ENCODE data around the gene MED13. TPM values are rescaled to one million over a fixed set of nuclear protein-coding genes. Genes with fewer than 3 reads are reported as not detected.

The MED13 gene
- total RNA-seq, 4 donors from 2014 or later: 34.5 to 64.9 (median 52.0) TPM

DNA sequence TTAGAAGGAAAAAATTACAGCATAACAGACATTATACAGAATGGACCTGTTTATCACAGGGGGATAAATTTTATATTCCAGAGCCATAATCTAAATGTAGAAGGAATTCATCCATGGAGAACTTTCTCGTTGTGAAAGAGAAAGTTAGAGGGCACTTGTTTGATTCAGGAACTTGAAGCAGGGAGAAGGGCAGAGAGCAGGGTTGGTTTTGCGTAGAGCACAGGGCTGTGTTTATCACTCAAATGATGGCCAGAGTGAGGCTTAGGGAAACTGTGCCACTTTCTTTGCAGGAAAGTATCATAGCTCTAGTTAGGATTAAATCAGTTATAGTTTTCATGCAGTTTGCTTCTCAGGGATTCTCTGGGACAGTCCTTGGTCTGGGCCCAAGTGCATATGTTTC lies 29.1 kb upstream of the MED13 start:
- H3K4me1 ChIP-seq: peaks cover 0 to 6% (median 0%) of the 10 kb centered on the region in 3 donors
- no peaks in the 10 kb centered on the region for H3K27me3 ChIP-seq
- 5 to 50% methylated on average over 2 of the region's 2 CpGs for WGBS, 2 donors (ENCODE audit: low coverage in 1 of 2)
- no peak for ATAC-seq
- no peak overlapping the region for H3K4me3 ChIP-seq
- TF ChIP-seq POLR2AphosphoS5 (IDR thresholded peaks at IDR 0.05) (no peak), POLR2A (IDR thresholded peaks at IDR 0.05) (no peak), CTCF (IDR thresholded peaks at IDR 0.05) (no peak), EP300 (IDR thresholded peaks at IDR 0.05) (no peak)
- H3K36me3 ChIP-seq: no peaks in the 10 kb centered on the region
- no peak overlapping the region for H3K27ac ChIP-seq
- H3K9me3 ChIP-seq: no peaks in the 10 kb centered on the region

DNA sequence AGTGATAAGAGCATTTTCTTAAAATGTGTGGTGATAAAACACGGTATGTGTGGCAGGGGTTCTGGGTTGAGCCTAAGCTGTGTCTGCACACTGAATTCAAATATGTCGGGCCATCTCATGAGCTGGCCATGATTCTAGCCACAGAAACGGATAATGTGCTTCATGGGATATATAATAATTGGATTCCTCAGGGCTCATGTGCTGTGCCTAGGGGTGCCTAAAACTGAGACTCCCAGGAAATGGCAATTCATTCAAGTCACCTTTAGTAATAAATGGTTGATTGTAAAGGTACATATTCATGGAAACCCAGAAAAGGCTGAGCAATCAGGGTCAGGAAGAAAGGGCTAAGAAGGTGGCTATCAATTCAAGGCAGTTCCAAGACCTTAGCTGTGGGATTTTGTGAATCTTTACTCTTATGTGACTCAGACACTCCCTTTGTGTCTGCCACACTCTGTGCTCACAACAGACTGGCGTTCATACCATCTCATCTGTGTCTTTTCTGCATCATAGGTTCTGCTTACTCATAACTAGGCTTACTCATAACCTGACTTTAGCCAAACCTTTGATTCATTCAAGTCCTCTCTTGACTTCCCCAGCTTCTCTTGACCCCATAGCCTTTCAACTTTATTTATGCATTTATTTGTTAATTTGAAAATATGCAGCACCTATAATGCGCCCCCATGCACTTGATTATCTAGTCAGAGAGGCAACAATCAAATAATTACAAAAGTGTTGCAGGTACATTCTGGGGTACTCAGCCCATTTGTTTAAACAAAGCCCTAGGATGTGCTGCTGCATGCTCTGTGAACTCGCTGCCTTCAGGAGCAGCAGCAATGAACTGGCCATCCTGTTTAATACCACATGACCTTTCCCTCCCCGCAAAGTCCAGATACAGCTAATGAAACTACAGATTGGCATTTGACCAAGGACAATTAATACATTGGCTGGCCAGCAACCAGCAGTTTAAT lies 28.4 kb upstream of the MED13 start:
- ATAC-seq: no peak
- 58 to 87% methylated on average over 5 to 7 of the region's 7 CpGs for WGBS, 2 donors (ENCODE audit: low coverage in 1 of 2)
- TF ChIP-seq POLR2AphosphoS5 (IDR thresholded peaks at IDR 0.05): no peak
- no peak for TF ChIP-seq CTCF (IDR thresholded peaks at IDR 0.05)
- no peak for TF ChIP-seq POLR2A (IDR thresholded peaks at IDR 0.05)
- TF ChIP-seq EP300 (IDR thresholded peaks at IDR 0.05): no peak
- peaks cover 0 to 6% (median 0%) of the 10 kb centered on the region in 3 donors for H3K4me1 ChIP-seq
- H3K27ac ChIP-seq: no peak overlapping the region
- no peaks in the 10 kb centered on the region for H3K9me3 ChIP-seq
- no peak overlapping the region for H3K4me3 ChIP-seq
- H3K27me3 ChIP-seq: no peaks in the 10 kb centered on the region
- H3K36me3 ChIP-seq: no peaks in the 10 kb centered on the region

GRCh38 chr17:62092784-62093183 lies 27.7 kb upstream of the MED13 start:
- H3K4me1 ChIP-seq: peaks cover 0 to 6% (median 0%) of the 10 kb centered on the region in 3 donors
- no peaks in the 10 kb centered on the region for H3K36me3 ChIP-seq
- TF ChIP-seq EP300 (IDR thresholded peaks at IDR 0.05) (no peak), CTCF (IDR thresholded peaks at IDR 0.05) (no peak), POLR2A (IDR thresholded peaks at IDR 0.05) (no peak), POLR2AphosphoS5 (IDR thresholded peaks at IDR 0.05) (no peak)
- H3K9me3 ChIP-seq: no peaks in the 10 kb centered on the region
- no peak overlapping the region for H3K4me3 ChIP-seq
- no peaks in the 10 kb centered on the region for H3K27me3 ChIP-seq
- no peak overlapping the region for H3K27ac ChIP-seq
- WGBS, 2 donors (ENCODE audit: low coverage in 1 of 2): 78 to 94% methylated on average over 2 of the region's 2 CpGs
- no peak for ATAC-seq

DNA sequence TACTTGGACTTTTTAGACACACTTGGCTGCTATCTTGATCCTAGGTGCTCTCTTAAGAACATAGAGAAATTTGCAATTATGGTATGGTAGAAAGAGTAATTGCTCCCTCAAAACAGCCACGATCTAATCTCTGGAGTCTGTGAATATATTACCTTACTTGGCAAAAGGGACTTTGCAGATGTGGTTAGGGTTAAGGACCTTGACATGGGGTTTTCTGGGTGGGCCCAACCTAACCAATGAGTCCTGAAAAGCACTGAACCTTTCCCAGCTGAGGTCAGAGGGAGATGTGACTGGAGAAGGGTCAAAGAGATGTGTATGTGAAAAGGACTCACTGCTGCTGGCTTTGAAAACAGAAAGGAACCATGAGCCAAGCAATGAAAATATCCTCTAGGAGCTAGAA lies 26.7 kb upstream of the MED13 start:
- TF ChIP-seq EP300 (IDR thresholded peaks at IDR 0.05) (no peak), POLR2A (IDR thresholded peaks at IDR 0.05) (no peak), POLR2AphosphoS5 (IDR thresholded peaks at IDR 0.05) (no peak), CTCF (IDR thresholded peaks at IDR 0.05) (no peak)
- Histone ChIP-seq H3K9me3 (no peaks in the 10 kb centered on the region), H3K36me3 (no peaks in the 10 kb centered on the region), H3K27ac (no peak overlapping the region), H3K4me3 (no peak overlapping the region), H3K27me3 (no peaks in the 10 kb centered on the region), H3K4me1 (peaks cover 0 to 6% (median 0%) of the 10 kb centered on the region in 3 donors)
- ATAC-seq: no peak
- WGBS, 2 donors (ENCODE audit: low coverage in 1 of 2): 73% methylated on average over 1 of the region's 1 CpG; no CpG with 5 or more reads in 1 of the 2 donors

- Histone ChIP-seq H3K36me3 (no peaks in the 10 kb centered on the region), H3K4me1 (peaks cover 0 to 6% (median 0%) of the 10 kb centered on the region in 3 donors)
Measured at GRCh38 chr17:62090868-62091267, 25.8 kb upstream of the MED13 start.

More at GRCh38 chr17:62090868-62091267, 25.8 kb upstream of the MED13 start:
- Histone ChIP-seq H3K27ac (no peak overlapping the region), H3K27me3 (no peaks in the 10 kb centered on the region), H3K4me3 (no peak overlapping the region), H3K9me3 (no peaks in the 10 kb centered on the region)
- no peak for TF ChIP-seq EP300 (IDR thresholded peaks at IDR 0.05)
- TF ChIP-seq CTCF (IDR thresholded peaks at IDR 0.05): no peak
- TF ChIP-seq POLR2A (IDR thresholded peaks at IDR 0.05): no peak
- TF ChIP-seq POLR2AphosphoS5 (IDR thresholded peaks at IDR 0.05): no peak
- ATAC-seq: no peak
- 84 to 91% methylated on average over 7 to 9 of the region's 9 CpGs for WGBS, 2 donors (ENCODE audit: low coverage in 1 of 2)

Data from gastroesophageal sphincter (tissue), 4 donors.